ENCODE measurements around the gene CENPN.

Gene CENPN

DNA sequence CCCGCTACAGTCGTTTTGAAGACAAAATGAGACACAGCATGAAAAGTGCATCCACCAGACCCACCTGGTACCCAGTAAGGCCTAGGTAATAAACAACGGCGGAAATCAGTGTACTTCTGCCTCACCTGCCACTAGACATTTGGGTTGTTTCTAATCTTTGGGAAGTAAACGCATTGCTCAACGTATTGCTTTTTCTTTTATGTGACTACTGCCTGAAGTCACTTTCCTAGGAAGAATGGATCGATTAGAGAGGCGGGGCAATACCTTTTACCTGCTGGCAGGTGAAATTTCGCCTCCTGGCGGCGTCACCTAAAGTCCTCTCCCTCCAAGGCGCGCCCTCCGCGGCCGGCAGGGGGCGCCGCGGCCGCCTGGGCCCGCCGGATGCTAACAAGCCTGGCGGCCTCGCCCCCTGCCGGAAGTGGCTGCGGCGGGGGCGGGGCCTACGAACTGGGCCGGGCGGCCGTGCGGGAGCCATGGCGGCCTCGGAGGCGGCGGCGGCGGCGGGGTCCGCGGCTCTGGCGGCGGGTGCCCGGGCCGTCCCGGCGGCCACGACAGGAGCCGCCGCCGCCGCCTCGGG, 28.5 kb downstream of the CENPN start, which contains the start of gene ATMIN:
Gene ATMIN, plus strand, starts transcription at position 445 of the 577 bp plus-strand sequence. Its CDS starts 29 bp downstream, at position 474.
- DNase-seq = peak; percentile 84

- peak; percentile 9 for DNase-seq
Observed at GRCh38 chr16:81035975-81036750, 29.1 kb downstream of the CENPN start.

DNA sequence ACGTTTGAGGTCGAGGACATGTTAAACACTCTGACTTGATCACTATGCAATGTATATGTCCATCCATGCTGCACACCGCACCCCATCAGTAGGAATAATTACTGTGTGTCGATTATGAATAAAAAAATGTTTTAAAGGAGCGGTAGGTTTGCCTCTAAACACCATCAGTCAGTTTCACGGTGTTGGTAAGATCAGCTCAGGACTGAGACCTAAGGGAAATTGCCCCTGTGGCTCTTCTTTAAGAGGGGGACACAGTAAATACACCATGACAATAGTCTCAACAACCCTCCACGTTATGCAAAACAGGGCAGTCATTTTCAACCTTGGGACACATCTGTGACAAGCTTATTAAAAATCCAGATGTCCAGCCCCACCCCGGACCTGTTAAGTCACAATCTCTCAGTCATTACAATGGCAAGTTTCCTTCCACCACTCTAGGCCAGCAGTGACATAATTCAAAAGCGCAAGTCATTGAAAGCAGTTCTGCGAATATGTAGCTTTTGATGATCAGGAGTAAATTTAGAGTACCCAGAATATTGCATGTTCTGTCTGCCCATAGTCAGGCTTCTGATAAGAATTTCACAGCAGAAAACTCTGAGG, 29.8 kb downstream of the CENPN start:
- no peak for DNase-seq

DNA sequence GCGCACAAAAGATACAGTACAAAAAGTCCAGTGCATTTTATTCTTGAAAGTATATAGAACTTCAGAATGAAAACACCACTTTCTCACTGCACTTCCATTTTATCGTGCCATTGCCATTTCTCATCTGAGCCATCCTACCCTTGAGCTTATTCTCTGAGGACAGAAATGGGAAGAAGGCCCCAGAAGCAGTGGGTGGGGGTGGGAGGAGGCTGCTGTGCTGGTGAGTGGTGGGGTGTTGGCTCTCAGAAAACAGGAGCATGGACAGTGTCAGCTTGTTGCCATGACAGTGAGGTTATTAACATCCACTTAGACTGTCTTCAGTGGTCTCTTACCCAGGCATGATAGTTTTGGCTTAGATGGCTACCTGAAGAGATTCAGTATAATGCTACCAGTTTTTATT, 33.1 kb downstream of the CENPN start:
- DNase-seq = no peak

- peak; percentile 67 for DNase-seq
Observed at GRCh38 chr16:81040842-81041241, 33.8 kb downstream of the CENPN start.

GRCh38 chr16:81041696-81042095, 34.7 kb downstream of the CENPN start:
- no peak for DNase-seq

GRCh38 chr16:81042821-81043220, 35.8 kb downstream of the CENPN start:
- no peak for DNase-seq

DNA sequence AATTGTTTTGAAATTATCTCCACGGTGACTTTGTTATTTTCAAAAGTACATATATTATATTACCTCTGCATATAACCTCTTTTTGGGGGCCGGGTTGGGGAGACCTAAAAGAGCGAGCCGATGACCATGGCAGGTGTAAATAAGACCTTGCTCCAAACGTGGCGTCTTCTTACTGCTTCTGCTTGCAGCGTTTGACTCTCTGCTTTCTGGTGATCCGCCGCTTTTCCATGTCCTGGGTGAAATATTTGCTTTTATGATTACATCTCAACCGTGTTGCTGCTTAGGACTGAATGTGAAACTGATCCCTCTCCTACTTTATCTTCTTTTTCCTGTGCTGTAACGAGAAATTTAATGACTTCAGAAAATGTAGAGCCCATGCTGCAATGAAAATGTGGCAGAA, 46.7 kb downstream of the CENPN start:
- DNase-seq = no peak

GRCh38 chr16:81060576-81061306, 53.7 kb downstream of the CENPN start:
- no peak for DNase-seq

DNA sequence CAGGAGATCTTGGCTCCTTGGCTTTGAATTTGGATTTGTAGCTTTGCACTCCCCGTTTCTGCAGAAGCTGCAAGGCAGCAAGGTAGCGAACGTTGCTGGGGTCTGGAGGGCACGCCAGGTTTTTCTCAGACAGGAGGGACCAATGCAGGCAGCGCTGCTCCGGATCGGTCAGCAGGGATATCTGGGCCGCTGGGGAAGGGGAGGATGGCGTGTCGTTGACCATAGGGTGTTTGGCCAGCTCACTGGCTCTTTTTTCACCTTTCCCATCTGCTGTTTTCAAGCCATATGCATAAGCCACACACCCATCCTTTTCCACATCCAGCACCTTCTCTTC, 54.3 kb downstream of the CENPN start:
- no peak for DNase-seq

- no peak for DNase-seq
Observed at GRCh38 chr16:81061871-81062608, 55.0 kb downstream of the CENPN start.

DNA sequence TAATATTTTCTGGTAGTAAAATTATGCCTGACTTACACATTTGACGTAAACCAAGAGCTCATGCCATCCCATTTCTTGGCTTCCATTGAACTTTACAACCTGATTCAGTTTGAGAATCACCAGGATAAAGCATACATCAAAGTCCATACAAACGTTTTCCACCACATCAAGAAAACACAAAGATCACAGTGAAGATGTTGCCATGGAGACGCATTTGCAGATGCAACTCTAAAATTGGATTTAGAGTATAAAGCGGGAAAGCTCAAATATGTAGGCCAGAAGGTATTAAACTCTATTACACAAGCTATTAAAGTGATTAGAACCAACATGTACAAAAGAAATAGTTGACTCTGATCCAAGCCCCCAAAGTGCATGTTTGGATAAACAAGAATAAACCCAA, 59.7 kb downstream of the CENPN start:
- DNase-seq = no peak

GRCh38 chr16:81067166-81067565, 60.2 kb downstream of the CENPN start:
- no peak for DNase-seq

- DNase-seq = no peak
Observed at GRCh38 chr16:81069063-81069462, 62.0 kb downstream of the CENPN start.

GRCh38 chr16:81070979-81071378, 64.0 kb downstream of the CENPN start:
- no peak for DNase-seq

DNA sequence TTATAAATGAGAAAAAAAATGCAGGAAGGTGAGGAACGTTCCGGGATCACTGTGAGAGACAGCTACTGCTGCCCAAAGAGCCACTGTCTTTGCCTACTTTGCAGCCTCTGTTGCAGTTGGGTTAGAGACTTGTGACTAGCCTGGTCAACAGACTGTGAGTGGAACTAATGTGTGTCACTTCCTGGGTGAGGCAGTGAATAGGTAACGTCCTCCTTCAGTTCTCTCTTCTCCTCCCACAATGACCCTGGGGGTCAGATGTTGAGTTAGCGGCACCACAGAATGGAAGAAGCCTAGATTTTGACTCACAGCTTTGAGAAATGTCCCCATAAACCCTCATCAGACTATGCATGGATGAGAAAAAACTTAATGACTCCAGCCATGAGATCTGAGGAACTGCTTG, 64.8 kb downstream of the CENPN start:
- DNase-seq = no peak

- DNase-seq = no peak
Observed at GRCh38 chr16:81073560-81074330, 66.7 kb downstream of the CENPN start.

GRCh38 chr16:81076566-81077075, 69.6 kb downstream of the CENPN start:
- peak; percentile 85 for DNase-seq

GRCh38 chr16:81077076-81077940, 70.3 kb downstream of the CENPN start, which contains the start of gene C16orf46:
Gene C16orf46, minus strand, starts transcription at chr16:81077238. Its CDS starts 13,283 bp downstream, at chr16:81063955.
- DNase-seq = peak; percentile 94

GRCh38 chr16:81080233-81080632, 73.2 kb downstream of the CENPN start:
- DNase-seq = no peak

DNA sequence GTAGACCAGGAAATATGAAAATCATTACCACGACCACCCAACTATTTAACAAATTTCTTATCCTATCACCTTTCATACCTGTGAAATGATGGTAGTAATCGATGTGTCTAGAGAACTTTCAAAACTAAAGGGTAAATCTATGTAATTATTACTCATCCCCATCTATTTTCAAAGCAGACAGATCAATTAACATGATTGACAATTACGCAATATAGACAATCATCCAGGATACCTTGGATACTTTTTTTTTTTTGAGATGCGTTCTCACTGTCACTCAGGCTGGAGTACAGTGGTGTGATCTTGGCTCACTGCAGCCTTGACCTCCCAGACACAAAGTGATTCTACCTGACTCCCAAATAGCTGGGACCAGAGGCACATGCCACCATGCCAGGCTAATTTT, 74.0 kb downstream of the CENPN start:
- no peak for DNase-seq
